GM13977 (cell line): Measurements from ENCODE around the gene CACHD1.

Source experiments
- DNase-seq: peaks from one replicate; pipeline ENCODE4 v3.0.0; 2012; ENCODE audit warnings: low spot score
- CTCF ChIP-seq: IDR thresholded peaks from 2 replicates; pipeline ENCODE4 v1.5.1; 2012; ENCODE audit warnings: mild to moderate bottlenecking, control low read depth; ENCODE audit not compliant: insufficient read depth; ENCODE audit errors: extremely low read depth, missing control alignments
- in situ Hi-C: fragments of 300-500 bp; cut with MboI; formaldehyde crosslinking; loops from one replicate; pipeline ENCODE4 v1.12.0; 2022; ENCODE audit warnings: low sequenced_read_pairs, low pct_unique_long_range_greater_than_20kb, mixed read lengths, inconsistent platforms; ENCODE audit not compliant: unreplicated experiment

CACHD1 gene

GRCh38 chr1:64563958-64564565, 94.1 kb downstream of the CACHD1 start:
- in situ Hi-C loops = no loop called here
- no peak for DNase-seq
- no peak for TF ChIP-seq CTCF

GRCh38 chr1:64564891-64565290, 95.0 kb downstream of the CACHD1 start:
- in situ Hi-C loops = no loop called here
- DNase-seq = no peak

GRCh38 chr1:64567426-64568170, 97.7 kb downstream of the CACHD1 start:
- in situ Hi-C loops = no loop called here
- no peak for TF ChIP-seq CTCF
- no peak for DNase-seq

More at GRCh38 chr1:64564891-64565290, 95.0 kb downstream of the CACHD1 start:
- TF ChIP-seq CTCF = no peak

GRCh38 chr1:64568171-64568450, 98.2 kb downstream of the CACHD1 start:
- in situ Hi-C loops = no loop called here
- no peak for DNase-seq
- no peak for TF ChIP-seq CTCF

GRCh38 chr1:64569411-64569810, 99.5 kb downstream of the CACHD1 start:
- DNase-seq = no peak
- TF ChIP-seq CTCF = no peak
- in situ Hi-C loops = no loop called here

GRCh38 chr1:64570267-64570855, 100.4 kb downstream of the CACHD1 start:
- DNase-seq = no peak
- no peak for TF ChIP-seq CTCF

More at GRCh38 chr1:64570267-64570855, 100.4 kb downstream of the CACHD1 start:
- in situ Hi-C loops = no loop called here
